ENCODE measurements around the gene ARPIN. TPM values are rescaled to one million over a fixed set of nuclear protein-coding genes. Genes with fewer than 3 reads are reported as not detected.

Gene ARPIN
- total and polyA plus RNA-seq, 7 experiments from 2014 or later = 0.08 to 1.1 (median 0.31) TPM; not detected in 3

GRCh38 chr15:89912145-89912673, 543 bp downstream of the ARPIN start:
- DNase-seq (no peak), ATAC-seq (no peak)
- no peak overlapping the region for H3K27ac Mint-ChIP-seq

GRCh38 chr15:89910891-89911626, 1.7 kb downstream of the ARPIN start:
- Mint-ChIP-seq H3K27ac (no peak overlapping the region), H3K4me1 (peaks cover 0 to 9% (median 0%) of the 10 kb centered on the region in 7 donors), H3K9me3 (no peaks in the 10 kb centered on the region), H3K36me3 (no peaks in the 10 kb centered on the region), H3K27me3 (peaks cover 35 to 45% (median 39%) of the 10 kb centered on the region in 5 donors), H3K4me3 (peak overlapping the region in 6 of 10 donors; percentile 5 to 63 (median 34))
- POLR2A ChIA-PET = no interaction called here
- no peak overlapping the region for H3K27ac ChIP-seq (ENCODE audit: low read depth, low read length)
- H3K9me3 ChIP-seq (ENCODE audit: control insufficient read depth in 2 of 3, low read length in 3 of 3) = no peaks in the 10 kb centered on the region
- H3K4me1 ChIP-seq (ENCODE audit: control insufficient read depth in 2 of 2, insufficient read depth in 2 of 2, low read length in 2 of 2) = peaks cover 0 to 5% of the 10 kb centered on the region in 2 donors
- H3K36me3 ChIP-seq (ENCODE audit: control insufficient read depth in 2 of 3, insufficient read depth in 3 of 3, low read length in 3 of 3) = no peaks in the 10 kb centered on the region
- intact Hi-C loops (cut with micrococcal nuclease) = no loop called here
- DNase-seq (no peak), ATAC-seq (peak; percentile 37)
- H3K4me3 ChIP-seq (ENCODE audit: low read length) = no peak overlapping the region
- peaks cover 4 to 5% of the 10 kb centered on the region in 2 donors for H3K27me3 ChIP-seq (ENCODE audit: control insufficient read depth in 2 of 2, insufficient read depth in 2 of 2, low read length in 2 of 2)
- CTCF ChIA-PET = interaction anchor here (1.0 kb wide), 1 partner anchor 13 kb away, joined by 6 read pairs; no protein-coding TSS in a partner anchor

More at GRCh38 chr15:89912145-89912673, 543 bp downstream of the ARPIN start:
- Histone ChIP-seq H3K36me3 (ENCODE audit: control insufficient read depth in 2 of 3, insufficient read depth in 3 of 3, low read length in 3 of 3) (no peaks in the 10 kb centered on the region), H3K9me3 (ENCODE audit: control insufficient read depth in 2 of 3, low read length in 3 of 3) (no peaks in the 10 kb centered on the region), H3K4me3 (ENCODE audit: low read length) (no peak overlapping the region), H3K4me1 (ENCODE audit: control insufficient read depth in 2 of 2, insufficient read depth in 2 of 2, low read length in 2 of 2) (peaks cover 0 to 5% of the 10 kb centered on the region in 2 donors), H3K27me3 (ENCODE audit: control insufficient read depth in 2 of 2, insufficient read depth in 2 of 2, low read length in 2 of 2) (peaks cover 4 to 5% of the 10 kb centered on the region in 2 donors), H3K27ac (ENCODE audit: low read depth, low read length) (no peak overlapping the region)
- intact Hi-C loops (cut with micrococcal nuclease) = no loop called here
- Mint-ChIP-seq H3K27me3 (peaks cover 36 to 51% (median 39%) of the 10 kb centered on the region in 5 donors), H3K4me3 (peak overlapping the region in 6 of 10 donors; percentile 13 to 63 (median 50)), H3K36me3 (no peaks in the 10 kb centered on the region), H3K9me3 (no peaks in the 10 kb centered on the region), H3K4me1 (peaks cover 0 to 9% (median 0%) of the 10 kb centered on the region in 7 donors)
- ChIA-PET CTCF (interaction anchor here (0.6 kb wide), 1 partner anchor 158 kb away, joined by 3 read pairs; no protein-coding TSS in a partner anchor), POLR2A (interaction anchor here (1.0 kb wide), 1 partner anchor 8 kb away, joined by 3 read pairs; no protein-coding TSS in a partner anchor)

GRCh38 chr15:89909611-89910010, 3.1 kb downstream of the ARPIN start:
- Mint-ChIP-seq H3K4me1 (peaks cover 0 to 9% (median 7%) of the 10 kb centered on the region in 7 donors), H3K9me3 (no peaks in the 10 kb centered on the region), H3K4me3 (peak overlapping the region in 1 of 10 donors; percentile 49), H3K27me3 (peaks cover 31 to 41% (median 36%) of the 10 kb centered on the region in 5 donors), H3K27ac (no peak overlapping the region), H3K36me3 (no peaks in the 10 kb centered on the region)
- no peak overlapping the region for H3K27ac ChIP-seq (ENCODE audit: low read depth, low read length)
- peaks cover 0 to 5% of the 10 kb centered on the region in 2 donors for H3K4me1 ChIP-seq (ENCODE audit: control insufficient read depth in 2 of 2, insufficient read depth in 2 of 2, low read length in 2 of 2)
- no peaks in the 10 kb centered on the region for H3K36me3 ChIP-seq (ENCODE audit: control insufficient read depth in 2 of 3, insufficient read depth in 3 of 3, low read length in 3 of 3)
- intact Hi-C loops (cut with micrococcal nuclease) = no loop called here
- ChIA-PET CTCF (no interaction called here), POLR2A (no interaction called here)
- DNase-seq = no peak
- H3K27me3 ChIP-seq (ENCODE audit: control insufficient read depth in 2 of 2, insufficient read depth in 2 of 2, low read length in 2 of 2) = peaks cover 4 to 5% of the 10 kb centered on the region in 2 donors
- no peaks in the 10 kb centered on the region for H3K9me3 ChIP-seq (ENCODE audit: control insufficient read depth in 2 of 3, low read length in 3 of 3)
- no peak overlapping the region for H3K4me3 ChIP-seq (ENCODE audit: low read length)
- no peak for ATAC-seq

- H3K9me3 ChIP-seq (ENCODE audit: control insufficient read depth in 2 of 3, low read length in 3 of 3) = no peaks in the 10 kb centered on the region
- DNase-seq (no peak), ATAC-seq (no peak)
- H3K36me3 ChIP-seq (ENCODE audit: control insufficient read depth in 2 of 3, insufficient read depth in 3 of 3, low read length in 3 of 3) = no peaks in the 10 kb centered on the region
- no peak overlapping the region for H3K27ac ChIP-seq (ENCODE audit: low read depth, low read length)
- Mint-ChIP-seq H3K9me3 (no peaks in the 10 kb centered on the region), H3K27me3 (peaks cover 25 to 32% (median 29%) of the 10 kb centered on the region in 5 donors), H3K36me3 (no peaks in the 10 kb centered on the region), H3K4me3 (no peak overlapping the region), H3K4me1 (peaks cover 0 to 9% (median 5%) of the 10 kb centered on the region in 7 donors), H3K27ac (no peak overlapping the region)
- peaks cover 0 to 5% of the 10 kb centered on the region in 2 donors for H3K4me1 ChIP-seq (ENCODE audit: control insufficient read depth in 2 of 2, insufficient read depth in 2 of 2, low read length in 2 of 2)
- ChIA-PET POLR2A (no interaction called here), CTCF (no interaction called here)
- intact Hi-C loops (cut with micrococcal nuclease) = no loop called here
- H3K4me3 ChIP-seq (ENCODE audit: low read length) = no peak overlapping the region
- peaks cover 3 to 4% of the 10 kb centered on the region in 2 donors for H3K27me3 ChIP-seq (ENCODE audit: control insufficient read depth in 2 of 2, insufficient read depth in 2 of 2, low read length in 2 of 2)
Measured at GRCh38 chr15:89908226-89908625, 4.5 kb downstream of the ARPIN start.

- DNase-seq = no peak
- CTCF ChIA-PET = no interaction called here
- ATAC-seq = no peak
- Mint-ChIP-seq H3K27me3 (peaks cover 20 to 27% (median 25%) of the 10 kb centered on the region in 5 donors), H3K4me3 (no peak overlapping the region), H3K27ac (no peak overlapping the region), H3K9me3 (no peaks in the 10 kb centered on the region), H3K36me3 (no peaks in the 10 kb centered on the region), H3K4me1 (peaks cover 0 to 9% (median 4%) of the 10 kb centered on the region in 7 donors)
- Histone ChIP-seq H3K27me3 (ENCODE audit: control insufficient read depth in 2 of 2, insufficient read depth in 2 of 2, low read length in 2 of 2) (no peaks in the 10 kb centered on the region), H3K4me1 (ENCODE audit: control insufficient read depth in 2 of 2, insufficient read depth in 2 of 2, low read length in 2 of 2) (no peaks in the 10 kb centered on the region), H3K36me3 (ENCODE audit: control insufficient read depth in 2 of 3, insufficient read depth in 3 of 3, low read length in 3 of 3) (no peaks in the 10 kb centered on the region), H3K27ac (ENCODE audit: low read depth, low read length) (no peak overlapping the region), H3K4me3 (ENCODE audit: low read length) (no peak overlapping the region), H3K9me3 (ENCODE audit: control insufficient read depth in 2 of 3, low read length in 3 of 3) (no peaks in the 10 kb centered on the region)
- POLR2A ChIA-PET = no interaction called here
- intact Hi-C loops (cut with micrococcal nuclease) = no loop called here
Measured at GRCh38 chr15:89907289-89907688, 5.5 kb downstream of the ARPIN start.

GRCh38 chr15:89905846-89906378, 6.8 kb downstream of the ARPIN start:
- H3K36me3 Mint-ChIP-seq = no peaks in the 10 kb centered on the region
- CTCF ChIA-PET = no interaction called here
- Histone ChIP-seq H3K27ac (ENCODE audit: low read depth, low read length) (no peak overlapping the region), H3K4me1 (ENCODE audit: control insufficient read depth in 2 of 2, insufficient read depth in 2 of 2, low read length in 2 of 2) (no peaks in the 10 kb centered on the region), H3K36me3 (ENCODE audit: control insufficient read depth in 2 of 3, insufficient read depth in 3 of 3, low read length in 3 of 3) (no peaks in the 10 kb centered on the region), H3K27me3 (ENCODE audit: control insufficient read depth in 2 of 2, insufficient read depth in 2 of 2, low read length in 2 of 2) (no peaks in the 10 kb centered on the region), H3K4me3 (ENCODE audit: low read length) (no peak overlapping the region), H3K9me3 (ENCODE audit: control insufficient read depth in 2 of 3, low read length in 3 of 3) (no peaks in the 10 kb centered on the region)
- H3K4me3 Mint-ChIP-seq = no peak overlapping the region
- no peaks in the 10 kb centered on the region for H3K9me3 Mint-ChIP-seq
- POLR2A ChIA-PET = no interaction called here
- intact Hi-C loops (cut with micrococcal nuclease) = no loop called here
- no peak for DNase-seq
- peaks cover 0 to 8% (median 0%) of the 10 kb centered on the region in 7 donors for H3K4me1 Mint-ChIP-seq
- no peak overlapping the region for H3K27ac Mint-ChIP-seq
- no peak for ATAC-seq
- peaks cover 10 to 14% (median 12%) of the 10 kb centered on the region in 5 donors for H3K27me3 Mint-ChIP-seq
